ENCODE data around the gene CYTL1.

DNA sequence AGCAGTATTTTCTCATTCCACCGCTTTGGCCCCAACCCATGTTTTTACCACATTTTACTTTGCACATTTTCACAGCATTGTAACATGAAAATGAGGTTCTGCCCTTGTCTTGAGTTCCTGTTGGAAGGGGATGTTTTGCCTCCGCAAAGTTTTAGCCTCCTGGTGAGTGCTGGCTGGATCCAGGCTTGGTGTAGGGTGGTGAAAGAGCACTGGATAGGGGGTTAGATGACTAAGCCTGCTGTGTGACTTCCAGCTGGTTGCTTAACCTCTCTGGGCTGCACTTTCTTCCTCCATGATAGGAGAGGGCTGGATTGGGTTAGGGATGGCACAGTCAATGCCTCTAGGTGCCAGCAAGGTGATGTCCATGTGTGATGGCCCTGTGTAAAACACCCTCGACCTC is 28.9 kb downstream of the CYTL1 start:
- TF ChIP-seq POLR2A (IDR thresholded peaks at IDR 0.05) (no peak), POLR2AphosphoS5 (IDR thresholded peaks at IDR 0.05) (no peak), EP300 (IDR thresholded peaks at IDR 0.05; ENCODE audit: low read depth) (no peak)
- TF ChIP-seq, protein P1, sequence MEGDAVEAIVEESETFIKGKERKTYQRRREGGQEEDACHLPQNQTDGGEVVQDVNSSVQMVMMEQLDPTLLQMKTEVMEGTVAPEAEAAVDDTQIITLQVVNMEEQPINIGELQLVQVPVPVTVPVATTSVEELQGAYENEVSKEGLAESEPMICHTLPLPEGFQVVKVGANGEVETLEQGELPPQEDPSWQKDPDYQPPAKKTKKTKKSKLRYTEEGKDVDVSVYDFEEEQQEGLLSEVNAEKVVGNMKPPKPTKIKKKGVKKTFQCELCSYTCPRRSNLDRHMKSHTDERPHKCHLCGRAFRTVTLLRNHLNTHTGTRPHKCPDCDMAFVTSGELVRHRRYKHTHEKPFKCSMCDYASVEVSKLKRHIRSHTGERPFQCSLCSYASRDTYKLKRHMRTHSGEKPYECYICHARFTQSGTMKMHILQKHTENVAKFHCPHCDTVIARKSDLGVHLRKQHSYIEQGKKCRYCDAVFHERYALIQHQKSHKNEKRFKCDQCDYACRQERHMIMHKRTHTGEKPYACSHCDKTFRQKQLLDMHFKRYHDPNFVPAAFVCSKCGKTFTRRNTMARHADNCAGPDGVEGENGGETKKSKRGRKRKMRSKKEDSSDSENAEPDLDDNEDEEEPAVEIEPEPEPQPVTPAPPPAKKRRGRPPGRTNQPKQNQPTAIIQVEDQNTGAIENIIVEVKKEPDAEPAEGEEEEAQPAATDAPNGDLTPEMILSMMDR (IDR thresholded peaks at IDR 0.05), result no peak
